Activated CD4-positive, alpha-beta memory T cell treated with anti-CD3 and anti-CD28 coated beads for 36 hours (primary cell): ENCODE measurements around the gene SRPX. TPM values are rescaled to one million over a fixed set of nuclear protein-coding genes. Genes with fewer than 3 reads are reported as not detected.
A peak's percentile ranks its signal among the peaks of the same experiment; 100 is the strongest.

Source experiments
- CTCF ChIA-PET: fragments of 350-600 bp; sonication (Branson Sonifier 250); formaldehyde crosslinking; loops from one replicate; lab custom pipeline; 2021; ENCODE audit warnings: antibody characterized with exemption, inconsistent platforms; lab: Charles Lee
- POLR2A ChIA-PET: fragments of 350-600 bp; sonication (Branson Sonifier 250); formaldehyde crosslinking; loops from one replicate; lab custom pipeline; 2021; ENCODE audit warnings: antibody characterized with exemption; lab: Charles Lee
- DNase-seq: peaks from one replicate; pipeline ENCODE4 v3.0.0-alpha.2; 2020
- H3K27ac Mint-ChIP-seq: one replicate; pipeline ENCODE4 v1.8.0; 2021; ENCODE audit warnings: mixed read lengths
- H3K27me3 Mint-ChIP-seq: one replicate; pipeline ENCODE4 v1.8.0; 2021; ENCODE audit warnings: mixed read lengths
- H3K36me3 Mint-ChIP-seq: one replicate; pipeline ENCODE4 v1.8.0; 2021; ENCODE audit warnings: mixed read lengths
- H3K4me1 Mint-ChIP-seq: one replicate; pipeline ENCODE4 v1.8.0; 2021; ENCODE audit warnings: low read depth, mixed read lengths
- H3K4me3 Mint-ChIP-seq: one replicate; pipeline ENCODE4 v1.8.0; 2021; ENCODE audit warnings: mild to moderate bottlenecking, mixed read lengths
- H3K9me3 Mint-ChIP-seq: one replicate; pipeline ENCODE4 v1.8.0; 2021; ENCODE audit warnings: mixed read lengths
- intact Hi-C: fragments of 100-400 bp; cut with micrococcal nuclease; formaldehyde crosslinking; loops from one replicate; pipeline ENCODE4 v1.15.1; 2023
- total RNA-seq, 2 experiments: library from RNA; stranded (reverse); gene quantifications; one replicate each; pipeline ENCODE4 v1.2.3, GENCODE V29; 2021

SRPX gene
- total RNA-seq, 2 experiments from 2014 or later: 0.24 TPM

DNA sequence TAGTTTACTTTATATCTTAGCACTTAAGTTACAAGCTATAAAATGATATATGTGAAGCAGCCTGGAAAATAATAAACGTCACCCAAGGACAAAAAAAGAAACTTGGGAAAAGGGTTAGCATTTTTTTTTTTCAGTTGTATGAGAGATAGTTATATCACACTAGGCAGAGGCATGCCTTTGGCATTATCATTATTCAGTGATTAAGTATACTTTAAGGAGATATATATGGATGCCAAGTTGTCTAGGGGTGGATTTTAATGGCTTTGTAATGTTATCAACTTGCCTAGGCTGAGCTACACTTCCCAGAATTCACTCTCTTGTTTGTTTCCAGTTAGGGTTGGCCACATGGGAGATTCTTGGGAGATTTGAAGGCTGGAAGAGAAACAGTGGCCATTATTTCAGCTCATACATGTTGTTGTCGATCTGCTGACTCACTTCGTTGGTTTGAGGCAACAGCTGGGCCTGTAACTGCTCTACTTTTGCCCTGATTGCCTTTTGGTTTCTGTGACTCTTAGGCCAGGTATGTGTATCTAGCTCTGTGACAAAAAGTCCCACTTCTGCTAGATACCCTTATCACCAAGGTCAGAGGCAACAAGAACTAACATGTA lies 11.5 kb upstream of the SRPX start:
- no peaks in the 10 kb centered on the region for H3K36me3 Mint-ChIP-seq
- POLR2A ChIA-PET: no interaction called here
- peaks cover 1% of the 10 kb centered on the region for H3K27me3 Mint-ChIP-seq
- H3K9me3 Mint-ChIP-seq: no peaks in the 10 kb centered on the region
- DNase-seq: no peak
- no peak overlapping the region for H3K27ac Mint-ChIP-seq
- no peaks in the 10 kb centered on the region for H3K4me1 Mint-ChIP-seq
- no peak overlapping the region for H3K4me3 Mint-ChIP-seq
- CTCF ChIA-PET: no interaction called here
- intact Hi-C loops: no loop called here

DNA sequence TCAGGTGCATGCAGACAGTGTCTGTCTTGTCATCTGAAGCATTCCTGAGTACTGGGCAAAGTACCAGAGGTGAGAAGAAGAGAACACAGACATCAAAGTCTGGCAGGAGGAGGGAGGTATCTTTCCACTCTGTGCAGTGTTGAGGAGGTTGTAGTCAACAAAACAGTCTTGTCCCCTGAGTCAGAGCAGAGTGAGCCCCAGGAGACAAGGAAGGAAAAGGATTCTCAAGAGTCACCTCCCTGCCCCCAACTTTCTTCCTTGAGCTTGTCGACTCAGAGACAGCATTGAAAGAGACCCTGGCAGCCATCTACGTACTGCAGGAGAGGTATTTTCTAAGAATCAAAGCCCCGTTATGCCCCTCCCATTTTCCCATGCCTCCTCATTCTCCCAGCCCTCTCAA lies 4.4 kb upstream of the SRPX start:
- Mint-ChIP-seq H3K27ac (no peak overlapping the region), H3K36me3 (no peaks in the 10 kb centered on the region), H3K4me1 (peaks cover 3% of the 10 kb centered on the region), H3K27me3 (peaks cover 12% of the 10 kb centered on the region), H3K4me3 (no peak overlapping the region), H3K9me3 (no peaks in the 10 kb centered on the region)
- DNase-seq: no peak
- ChIA-PET CTCF (no interaction called here), POLR2A (no interaction called here)
- intact Hi-C loops: no loop called here

DNA sequence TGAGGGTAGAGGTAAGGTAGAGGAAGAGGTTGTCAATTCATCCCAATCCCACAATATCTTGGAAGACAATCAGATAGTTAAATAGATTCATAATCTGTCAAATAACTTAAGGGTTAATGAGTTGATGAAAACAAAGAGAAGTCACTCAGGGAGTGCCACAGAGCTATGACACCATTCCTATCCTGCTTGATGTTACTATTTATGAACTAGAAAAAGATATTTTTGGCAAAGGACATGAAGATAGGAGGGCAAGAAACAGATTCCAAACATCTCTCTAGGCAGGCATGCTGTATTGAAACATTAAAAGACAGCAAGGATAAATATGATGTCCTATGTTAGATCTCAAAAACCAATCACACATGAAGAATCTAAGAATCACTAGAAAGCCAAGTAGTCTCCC lies 3.5 kb upstream of the SRPX start:
- POLR2A ChIA-PET: no interaction called here
- Mint-ChIP-seq H3K4me1 (peaks cover 5% of the 10 kb centered on the region), H3K4me3 (no peak overlapping the region), H3K9me3 (no peaks in the 10 kb centered on the region), H3K27ac (no peak overlapping the region), H3K36me3 (no peaks in the 10 kb centered on the region), H3K27me3 (peaks cover 17% of the 10 kb centered on the region)
- CTCF ChIA-PET: no interaction called here
- DNase-seq: no peak
- intact Hi-C loops: no loop called here

DNA sequence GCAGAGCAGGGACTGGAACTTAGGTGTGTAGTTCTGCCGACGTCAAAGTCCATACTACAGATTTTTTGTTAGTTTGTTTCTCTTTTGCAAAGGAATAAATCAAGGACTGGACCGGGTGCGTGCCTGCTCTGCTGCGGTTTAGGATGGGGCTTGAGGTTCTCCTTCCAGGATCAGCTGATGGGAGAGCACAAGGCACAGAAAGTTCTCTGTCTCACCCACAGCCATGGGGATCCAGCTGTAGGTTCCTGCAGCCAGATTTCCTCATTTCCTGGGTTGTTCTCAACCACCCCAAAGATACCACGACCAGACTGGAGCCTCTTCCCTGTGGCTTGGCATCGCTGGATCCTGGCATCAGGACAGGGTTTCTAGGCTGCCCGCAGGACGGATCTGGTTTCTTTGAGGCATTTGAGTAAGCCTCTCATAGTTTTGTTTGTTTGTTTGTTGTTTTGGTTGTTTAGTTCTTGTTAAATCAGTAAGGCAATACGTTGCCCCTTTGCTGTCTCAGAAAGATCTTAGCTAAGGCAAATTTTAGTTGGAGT lies 789 bp upstream of the SRPX start:
- Mint-ChIP-seq H3K27ac (no peak overlapping the region), H3K4me1 (peaks cover 5% of the 10 kb centered on the region), H3K9me3 (no peaks in the 10 kb centered on the region), H3K4me3 (no peak overlapping the region), H3K27me3 (peaks cover 23% of the 10 kb centered on the region), H3K36me3 (no peaks in the 10 kb centered on the region)
- no peak for DNase-seq
- intact Hi-C loops: no loop called here
- POLR2A ChIA-PET: no interaction called here
- CTCF ChIA-PET: no interaction called here

- Mint-ChIP-seq H3K36me3 (no peaks in the 10 kb centered on the region), H3K9me3 (no peaks in the 10 kb centered on the region), H3K27ac (no peak overlapping the region), H3K27me3 (peaks cover 26% of the 10 kb centered on the region), H3K4me3 (no peak overlapping the region), H3K4me1 (peaks cover 5% of the 10 kb centered on the region)
- peak; percentile 15 for DNase-seq
- POLR2A ChIA-PET: no interaction called here
- CTCF ChIA-PET: interaction anchor here (1.2 to 2.5 kb wide), 2 partner anchors 60 to 107 kb away, joined by 3 to 7 read pairs; partner anchors contain the start of gene RPGR
- intact Hi-C loops: no loop called here
These were observed 652 bp downstream of the SRPX start for GRCh38 chrX:38220024-38220414.

GRCh38 chrX:38216642-38217041 lies 4.0 kb downstream of the SRPX start:
- peaks cover 25% of the 10 kb centered on the region for H3K27me3 Mint-ChIP-seq
- no peak overlapping the region for H3K4me3 Mint-ChIP-seq
- H3K4me1 Mint-ChIP-seq: peaks cover 5% of the 10 kb centered on the region
- ChIA-PET POLR2A (no interaction called here), CTCF (no interaction called here)
- no peak overlapping the region for H3K27ac Mint-ChIP-seq
- no peaks in the 10 kb centered on the region for H3K36me3 Mint-ChIP-seq
- DNase-seq: no peak
- H3K9me3 Mint-ChIP-seq: no peaks in the 10 kb centered on the region
- intact Hi-C loops: no loop called here

- no peak overlapping the region for H3K27ac Mint-ChIP-seq
- peaks cover 15% of the 10 kb centered on the region for H3K27me3 Mint-ChIP-seq
- no peak overlapping the region for H3K4me3 Mint-ChIP-seq
- POLR2A ChIA-PET: no interaction called here
- no peaks in the 10 kb centered on the region for H3K36me3 Mint-ChIP-seq
- CTCF ChIA-PET: no interaction called here
- no peak for DNase-seq
- intact Hi-C loops: no loop called here
- peaks cover 2% of the 10 kb centered on the region for H3K4me1 Mint-ChIP-seq
- no peaks in the 10 kb centered on the region for H3K9me3 Mint-ChIP-seq
These were observed 5.8 kb downstream of the SRPX start for GRCh38 chrX:38214551-38215531.

GRCh38 chrX:38214044-38214443 lies 6.6 kb downstream of the SRPX start:
- no peak overlapping the region for H3K27ac Mint-ChIP-seq
- CTCF ChIA-PET: no interaction called here
- no peak overlapping the region for H3K4me3 Mint-ChIP-seq
- POLR2A ChIA-PET: no interaction called here
- H3K36me3 Mint-ChIP-seq: no peaks in the 10 kb centered on the region
- intact Hi-C loops: no loop called here
- no peaks in the 10 kb centered on the region for H3K4me1 Mint-ChIP-seq
- DNase-seq: no peak
- H3K27me3 Mint-ChIP-seq: peaks cover 11% of the 10 kb centered on the region
- H3K9me3 Mint-ChIP-seq: no peaks in the 10 kb centered on the region

GRCh38 chrX:38211891-38212635 lies 8.6 kb downstream of the SRPX start:
- Mint-ChIP-seq H3K4me1 (no peaks in the 10 kb centered on the region), H3K9me3 (no peaks in the 10 kb centered on the region), H3K36me3 (no peaks in the 10 kb centered on the region), H3K27ac (no peak overlapping the region), H3K27me3 (peaks cover 6% of the 10 kb centered on the region), H3K4me3 (no peak overlapping the region)
- intact Hi-C loops: no loop called here
- DNase-seq: no peak
- ChIA-PET POLR2A (no interaction called here), CTCF (no interaction called here)

GRCh38 chrX:38206542-38206941 lies 14.1 kb downstream of the SRPX start:
- CTCF ChIA-PET: no interaction called here
- intact Hi-C loops: no loop called here
- Mint-ChIP-seq H3K27me3 (no peaks in the 10 kb centered on the region), H3K36me3 (no peaks in the 10 kb centered on the region), H3K4me3 (no peak overlapping the region), H3K27ac (no peak overlapping the region), H3K4me1 (no peaks in the 10 kb centered on the region), H3K9me3 (no peaks in the 10 kb centered on the region)
- DNase-seq: no peak
- POLR2A ChIA-PET: no interaction called here

GRCh38 chrX:38206036-38206435 lies 14.6 kb downstream of the SRPX start:
- ChIA-PET CTCF (no interaction called here), POLR2A (no interaction called here)
- intact Hi-C loops: no loop called here
- no peak for DNase-seq
- Mint-ChIP-seq H3K36me3 (no peaks in the 10 kb centered on the region), H3K4me1 (no peaks in the 10 kb centered on the region), H3K27ac (no peak overlapping the region), H3K9me3 (no peaks in the 10 kb centered on the region), H3K27me3 (no peaks in the 10 kb centered on the region), H3K4me3 (no peak overlapping the region)

DNA sequence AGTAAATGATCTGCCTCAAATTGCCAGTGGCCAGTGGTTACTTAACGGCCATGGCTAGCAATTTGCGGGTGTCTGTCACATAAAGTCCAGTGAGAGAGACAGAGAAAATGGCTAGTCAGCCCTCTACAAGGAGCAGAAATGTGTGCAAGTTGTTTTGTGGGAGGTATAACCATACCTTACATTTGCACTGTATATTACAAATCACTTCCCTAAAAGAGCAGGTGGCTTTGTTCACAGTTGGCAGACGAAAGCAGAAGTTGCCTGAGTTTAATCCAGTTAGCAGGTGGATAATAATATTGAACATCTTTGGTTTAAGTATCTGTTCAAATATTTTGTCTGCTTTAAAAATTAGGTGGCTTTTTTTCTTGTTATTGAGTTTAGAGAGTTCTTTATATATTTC lies 15.6 kb downstream of the SRPX start:
- CTCF ChIA-PET: no interaction called here
- H3K27me3 Mint-ChIP-seq: no peaks in the 10 kb centered on the region
- intact Hi-C loops: no loop called here
- H3K9me3 Mint-ChIP-seq: no peaks in the 10 kb centered on the region
- no peak overlapping the region for H3K27ac Mint-ChIP-seq
- POLR2A ChIA-PET: no interaction called here
- H3K36me3 Mint-ChIP-seq: no peaks in the 10 kb centered on the region
- DNase-seq: no peak
- no peak overlapping the region for H3K4me3 Mint-ChIP-seq
- H3K4me1 Mint-ChIP-seq: no peaks in the 10 kb centered on the region
